Gastrocnemius medialis (tissue), 4 donors: ENCODE measurements around the gene DIP2C.

Experiments
- CTCF ChIP-seq, 5 experiments: fragments of 450-650 bp in 3 of 5; fragments of 200-600 bp in 2 of 5; sonication (generic) in 2 of 5; IDR thresholded peaks in 4 of 5; conservative IDR thresholded peaks in 1 of 5; 1 replicate in 4 of 5; 2 replicates in 1 of 5; pipeline ENCODE4 v1.5.1; 2016 to 2019; ENCODE audit warnings: antibody characterized with exemption in 5 of 5, mild to moderate bottlenecking in 3 of 5, moderate library complexity in 3 of 5
- POLR2A ChIP-seq, 2 donors: fragments of 450-650 bp; IDR thresholded peaks; one replicate each; pipeline ENCODE4 v1.6.1; 2017; ENCODE audit warnings: antibody characterized with exemption in 2 of 2, mild to moderate bottlenecking in 2 of 2, moderate library complexity in 2 of 2

- no peak for TF ChIP-seq CTCF (IDR thresholded peaks at IDR 0.05 in 4 of 5, conservative IDR thresholded peaks at IDR 0.05 in 1 of 5)
- TF ChIP-seq POLR2A (IDR thresholded peaks at IDR 0.05): no peak
Observed at GRCh38 chr10:662686-663465, 26.6 kb downstream of the DIP2C start.
